Measurements from ENCODE around the gene PPP1R9B. TPM values are rescaled to one million over a fixed set of nuclear protein-coding genes. Genes with fewer than 3 reads are reported as not detected.

PPP1R9B gene
- total and polyA plus RNA-seq, 2 experiments from 2014 or later: 5.1 to 26.2 TPM

DNA sequence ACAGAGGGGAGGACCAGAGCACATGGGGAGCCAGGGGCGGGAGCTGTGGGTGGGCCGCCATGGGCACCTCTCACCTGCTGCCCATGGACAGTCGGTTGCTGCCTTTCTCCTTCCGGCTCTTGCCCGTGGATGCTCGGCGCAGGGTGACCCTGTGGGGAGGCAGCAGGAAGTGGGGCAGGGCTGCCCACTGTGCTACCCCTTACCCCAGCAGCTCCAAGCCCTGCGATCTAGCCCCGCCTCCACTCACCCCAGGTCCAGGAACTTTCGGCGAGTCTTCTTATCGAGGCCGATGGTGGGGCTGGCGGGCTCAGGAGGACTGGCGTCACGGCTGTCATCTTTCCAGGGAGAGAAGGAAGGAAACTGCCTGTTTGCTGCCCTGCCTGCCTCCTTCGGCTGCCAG is 34.7 kb downstream of the PPP1R9B start:
- WGBS (ENCODE audit: low lambda C conversion rate, missing lambda C conversion rate): 92% methylated on average over 17 of the region's 17 CpGs
- Histone ChIP-seq H3K36me3 (replicated peaks; ENCODE audit: insufficient read depth, low read depth) (no peaks in the 10 kb centered on the region), H3K27ac (no peak overlapping the region), H4K20me1 (ENCODE audit: insufficient read depth, poor library complexity, severe bottlenecking) (no peaks in the 10 kb centered on the region), H2AFZ (no peak overlapping the region), H3K79me2 (no peaks in the 10 kb centered on the region), H3K4me1 (ENCODE audit: insufficient read depth) (peaks cover 11% of the 10 kb centered on the region), H3K9me3 (ENCODE audit: low read depth) (no peaks in the 10 kb centered on the region), H3K4me2 (no peak overlapping the region), H3K9me2 (replicated peaks; ENCODE audit: insufficient read depth) (no peaks in the 10 kb centered on the region), H3K27me3 (no peaks in the 10 kb centered on the region), H3K4me3 (no peak overlapping the region)
- DNase-seq (ENCODE audit: low spot score): no peak
- TF ChIP-seq EZH2 (IDR thresholded peaks at IDR 0.05; ENCODE audit: borderline replicate concordance) (no peak), EZH2phosphoT487 (IDR thresholded peaks at IDR 0.05; ENCODE audit: low read depth, severe bottlenecking, unreplicated experiment) (no peak)
- TF ChIP-seq, protein P1, sequence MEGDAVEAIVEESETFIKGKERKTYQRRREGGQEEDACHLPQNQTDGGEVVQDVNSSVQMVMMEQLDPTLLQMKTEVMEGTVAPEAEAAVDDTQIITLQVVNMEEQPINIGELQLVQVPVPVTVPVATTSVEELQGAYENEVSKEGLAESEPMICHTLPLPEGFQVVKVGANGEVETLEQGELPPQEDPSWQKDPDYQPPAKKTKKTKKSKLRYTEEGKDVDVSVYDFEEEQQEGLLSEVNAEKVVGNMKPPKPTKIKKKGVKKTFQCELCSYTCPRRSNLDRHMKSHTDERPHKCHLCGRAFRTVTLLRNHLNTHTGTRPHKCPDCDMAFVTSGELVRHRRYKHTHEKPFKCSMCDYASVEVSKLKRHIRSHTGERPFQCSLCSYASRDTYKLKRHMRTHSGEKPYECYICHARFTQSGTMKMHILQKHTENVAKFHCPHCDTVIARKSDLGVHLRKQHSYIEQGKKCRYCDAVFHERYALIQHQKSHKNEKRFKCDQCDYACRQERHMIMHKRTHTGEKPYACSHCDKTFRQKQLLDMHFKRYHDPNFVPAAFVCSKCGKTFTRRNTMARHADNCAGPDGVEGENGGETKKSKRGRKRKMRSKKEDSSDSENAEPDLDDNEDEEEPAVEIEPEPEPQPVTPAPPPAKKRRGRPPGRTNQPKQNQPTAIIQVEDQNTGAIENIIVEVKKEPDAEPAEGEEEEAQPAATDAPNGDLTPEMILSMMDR (IDR thresholded peaks at IDR 0.05; ENCODE audit: poor library complexity): no peak

DNA sequence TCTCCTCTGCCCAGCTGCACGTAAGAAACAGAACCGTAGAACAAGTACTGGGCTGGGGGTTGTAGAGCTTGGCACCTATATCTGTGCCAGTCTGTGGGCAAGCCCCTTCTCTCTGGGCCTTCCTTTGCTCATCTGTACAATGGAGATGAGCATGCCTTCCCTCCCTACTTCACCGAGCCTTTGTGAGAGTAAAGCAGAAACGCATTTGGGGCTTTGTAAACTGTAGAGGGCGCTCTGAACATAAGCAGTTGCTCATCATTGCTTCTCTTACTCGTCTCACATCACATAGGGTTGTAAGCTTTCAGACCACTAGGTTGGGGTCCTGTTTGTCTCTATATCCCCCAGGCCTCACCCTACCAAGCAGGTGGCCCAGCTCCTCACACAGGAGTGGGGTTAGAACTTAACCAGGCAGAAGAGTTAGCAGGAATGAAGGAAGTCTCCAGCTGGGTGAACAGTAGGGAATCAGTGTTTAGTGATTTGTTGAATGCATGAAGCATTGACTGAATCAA is 35.6 kb downstream of the PPP1R9B start:
- Histone ChIP-seq H3K4me1 (ENCODE audit: insufficient read depth) (peaks cover 11% of the 10 kb centered on the region), H2AFZ (no peak overlapping the region), H3K79me2 (no peaks in the 10 kb centered on the region), H4K20me1 (ENCODE audit: insufficient read depth, poor library complexity, severe bottlenecking) (no peaks in the 10 kb centered on the region), H3K27me3 (no peaks in the 10 kb centered on the region), H3K27ac (no peak overlapping the region), H3K9me3 (ENCODE audit: low read depth) (no peaks in the 10 kb centered on the region), H3K4me2 (no peak overlapping the region), H3K4me3 (no peak overlapping the region), H3K36me3 (replicated peaks; ENCODE audit: insufficient read depth, low read depth) (no peaks in the 10 kb centered on the region), H3K9me2 (replicated peaks; ENCODE audit: insufficient read depth) (no peaks in the 10 kb centered on the region)
- TF ChIP-seq, protein P1 (IDR thresholded peaks at IDR 0.05; ENCODE audit: poor library complexity): peak; percentile 65
- TF ChIP-seq EZH2phosphoT487 (IDR thresholded peaks at IDR 0.05; ENCODE audit: low read depth, severe bottlenecking, unreplicated experiment) (no peak), EZH2 (IDR thresholded peaks at IDR 0.05; ENCODE audit: borderline replicate concordance) (no peak)
- DNase-seq (ENCODE audit: low spot score): peak; percentile 75
- WGBS (ENCODE audit: low lambda C conversion rate, missing lambda C conversion rate): 32% methylated on average over 6 of the region's 6 CpGs

DNA sequence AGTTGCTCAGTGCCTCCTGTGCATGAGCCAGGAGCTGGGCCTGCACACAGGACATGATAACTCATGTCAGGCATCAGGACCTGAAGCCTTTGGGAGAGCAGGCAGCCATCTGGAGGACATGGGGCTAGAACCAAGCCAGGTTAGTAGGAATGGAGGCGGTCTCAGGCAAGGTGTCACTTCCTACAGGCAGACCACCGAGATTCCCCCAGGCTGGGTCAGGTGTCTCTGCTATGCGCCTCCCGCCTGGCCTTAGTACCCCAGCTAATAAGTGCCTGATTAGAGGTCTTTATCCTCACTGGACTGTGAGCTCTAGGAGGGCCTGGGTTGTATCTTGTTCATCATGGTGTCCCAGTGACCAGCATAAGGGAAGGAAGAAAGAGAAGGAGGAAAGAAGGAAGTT is 36.1 kb downstream of the PPP1R9B start:
- Histone ChIP-seq H4K20me1 (ENCODE audit: insufficient read depth, poor library complexity, severe bottlenecking) (no peaks in the 10 kb centered on the region), H3K9me2 (replicated peaks; ENCODE audit: insufficient read depth) (no peaks in the 10 kb centered on the region), H3K4me2 (no peak overlapping the region), H2AFZ (no peak overlapping the region), H3K4me3 (no peak overlapping the region), H3K27me3 (no peaks in the 10 kb centered on the region), H3K27ac (no peak overlapping the region), H3K79me2 (no peaks in the 10 kb centered on the region), H3K4me1 (ENCODE audit: insufficient read depth) (peaks cover 11% of the 10 kb centered on the region), H3K36me3 (replicated peaks; ENCODE audit: insufficient read depth, low read depth) (no peaks in the 10 kb centered on the region), H3K9me3 (ENCODE audit: low read depth) (no peaks in the 10 kb centered on the region)
- TF ChIP-seq EZH2 (IDR thresholded peaks at IDR 0.05; ENCODE audit: borderline replicate concordance): no peak
- no peak for TF ChIP-seq EZH2phosphoT487 (IDR thresholded peaks at IDR 0.05; ENCODE audit: low read depth, severe bottlenecking, unreplicated experiment)
- TF ChIP-seq, protein P1 (IDR thresholded peaks at IDR 0.05; ENCODE audit: poor library complexity): no peak
- no peak for DNase-seq (ENCODE audit: low spot score)
- WGBS (ENCODE audit: low lambda C conversion rate, missing lambda C conversion rate): 91% methylated on average over 4 of the region's 4 CpGs

Data from hepatocyte (in vitro differentiated cells).